GM23248 (cell line): ENCODE results near the gene SH3YL1.

Source experiments
- EZH2 ChIP-seq: fragments of 200-600 bp; sonication (generic); IDR thresholded peaks from 2 replicates; pipeline ENCODE4 v1.6.1; 2018; ENCODE audit warnings: antibody characterized with exemption, mild to moderate bottlenecking; ENCODE audit not compliant: insufficient read depth, poor library complexity, severe bottlenecking
- EZH2phosphoT487 ChIP-seq: fragments of 200-600 bp; sonication (generic); IDR thresholded peaks from 2 replicates; pipeline ENCODE4 v1.6.1; 2018; ENCODE audit warnings: antibody characterized with exemption, moderate library complexity, mild to moderate bottlenecking, low read depth; ENCODE audit not compliant: insufficient read depth

- TF ChIP-seq EZH2phosphoT487 (no peak), EZH2 (no peak)
Measured at GRCh38 chr2:287911-288757, 24.3 kb upstream of the SH3YL1 start, which contains the start of gene ALKAL2.
